Suprapubic skin (tissue), 4 donors: Measurements from ENCODE around the gene POFUT1.

Experiments
- CTCF ChIP-seq, 2 donors: fragments of 200-600 bp in 1 of 2; fragments of 450-650 bp in 1 of 2; sonication (generic) in 1 of 2; IDR thresholded peaks; one replicate each; pipeline ENCODE4 v1.5.1; 2016 to 2019; ENCODE audit warnings: antibody characterized with exemption in 2 of 2, mild to moderate bottlenecking in 1 of 2, moderate library complexity in 1 of 2
- EP300 ChIP-seq: sonication (generic); formaldehyde crosslinking; IDR thresholded peaks from one replicate; pipeline ENCODE4 v1.6.1; 2017; ENCODE audit warnings: antibody characterized with exemption
- POLR2A ChIP-seq, 2 donors: fragments of 450-650 bp; IDR thresholded peaks; one replicate each; pipeline ENCODE4 v1.6.1; 2017; ENCODE audit warnings: antibody characterized with exemption in 2 of 2, mild to moderate bottlenecking in 2 of 2, moderate library complexity in 2 of 2
- POLR2AphosphoS5 ChIP-seq, 3 donors: sonication (generic); formaldehyde crosslinking; IDR thresholded peaks; one replicate each; pipeline ENCODE4 v1.6.1; 2017; ENCODE audit warnings: antibody characterized with exemption in 3 of 3

- no peak for TF ChIP-seq POLR2AphosphoS5 (IDR thresholded peaks at IDR 0.05)
- no peak for TF ChIP-seq CTCF (IDR thresholded peaks at IDR 0.05)
- TF ChIP-seq POLR2A (IDR thresholded peaks at IDR 0.05) = no peak
- no peak for TF ChIP-seq EP300
These were observed 21.2 kb upstream of the POFUT1 start for GRCh38 chr20:32186506-32186905.
